Ascending aorta (tissue), 2 donors: ENCODE measurements around the gene ZNF219. TPM values are rescaled to one million over a fixed set of nuclear protein-coding genes. Genes with fewer than 3 reads are reported as not detected.

ENCODE experiments used
- DNase-seq, 2 donors: peaks; one replicate each; pipeline ENCODE4 v3.0.0-alpha.2; 2019; ENCODE audit warnings: low spot score in 2 of 2
- H3K27ac ChIP-seq, 2 donors: fragments of 200-600 bp; sonication (generic); one replicate each; pipeline ENCODE4 v1.5.1; 2016 to 2017; ENCODE audit warnings: mild to moderate bottlenecking in 1 of 2
- H3K27me3 ChIP-seq: fragments of 200-600 bp; sonication (generic); one replicate; pipeline ENCODE4 v1.5.1; 2017
- H3K36me3 ChIP-seq, 2 donors: fragments of 200-600 bp; sonication (generic); one replicate each; pipeline ENCODE4 v1.5.1; 2016
- H3K4me1 ChIP-seq, 2 donors: fragments of 200-600 bp; sonication (generic); one replicate each; pipeline ENCODE4 v1.5.1; 2016 to 2017; ENCODE audit warnings: mild to moderate bottlenecking in 1 of 2
- H3K4me3 ChIP-seq, 2 donors: fragments of 200-600 bp; sonication (generic); one replicate each; pipeline ENCODE4 v1.5.1; 2016 to 2017; ENCODE audit warnings: mild to moderate bottlenecking in 1 of 2
- H3K9me3 ChIP-seq, 2 donors: fragments of 200-600 bp; sonication (generic); one replicate each; pipeline ENCODE4 v1.5.1; 2016
- CTCF ChIP-seq, 3 experiments: fragments of 200-600 bp in 2 of 3; fragments of 450-650 bp in 1 of 3; sonication (generic) in 2 of 3; IDR thresholded peaks; one replicate each; pipeline ENCODE4 v1.5.1; 2016 to 2019; ENCODE audit warnings: antibody characterized with exemption in 3 of 3, mild to moderate bottlenecking in 1 of 3, moderate library complexity in 1 of 3
- intact Hi-C: fragments of 100-400 bp; cut with DNase I; formaldehyde crosslinking; loops from one replicate; pipeline ENCODE4 v1.15.1; 2023
- total RNA-seq: library from RNA; depleted of rRNA; stranded (reverse); fragments of >200 nt; gene quantifications from one replicate; pipeline ENCODE4 v1.1.0, GENCODE V29; 2016

ZNF219 gene
- total RNA-seq, 1 donor from 2014 or later, result 62.9 TPM

GRCh38 chr14:21069388-21070082 lies 28.9 kb downstream of the ZNF219 start:
- no peaks in the 10 kb centered on the region for H3K27me3 ChIP-seq
- peaks cover 10 to 15% of the 10 kb centered on the region in 2 donors for H3K36me3 ChIP-seq
- intact Hi-C loops, result loop anchor here (1.0 kb wide), 2 partner anchors 23 to 35 kb away; no protein-coding TSS in a partner anchor
- H3K4me3 ChIP-seq, result peak overlapping the region; percentile 68 to 83
- H3K27ac ChIP-seq, result peak overlapping the region; percentile 95 to 96
- peaks cover 11 to 25% of the 10 kb centered on the region in 2 donors for H3K4me1 ChIP-seq
- H3K9me3 ChIP-seq, result no peaks in the 10 kb centered on the region
- no peak for TF ChIP-seq CTCF (IDR thresholded peaks at IDR 0.05)
- no peak for DNase-seq

GRCh38 chr14:21068521-21069387 lies 29.7 kb downstream of the ZNF219 start:
- Histone ChIP-seq H3K9me3 (no peaks in the 10 kb centered on the region), H3K27ac (peak overlapping the region; percentile 95 to 96), H3K4me1 (peaks cover 11 to 25% of the 10 kb centered on the region in 2 donors), H3K27me3 (no peaks in the 10 kb centered on the region), H3K4me3 (peak overlapping the region; percentile 68 to 83), H3K36me3 (peaks cover 2 to 8% of the 10 kb centered on the region in 2 donors)
- intact Hi-C loops, result loop anchor here (1.0 kb wide), 2 partner anchors 24 to 36 kb away; no protein-coding TSS in a partner anchor
- DNase-seq, result peak in 1 of 2 donors; percentile 83
- peak; percentile 67 to 81 (median 68) for TF ChIP-seq CTCF (IDR thresholded peaks at IDR 0.05)

GRCh38 chr14:21066882-21067502 lies 31.5 kb downstream of the ZNF219 start:
- TF ChIP-seq CTCF (IDR thresholded peaks at IDR 0.05), result no peak
- Histone ChIP-seq H3K27me3 (no peaks in the 10 kb centered on the region), H3K9me3 (no peaks in the 10 kb centered on the region), H3K36me3 (no peaks in the 10 kb centered on the region), H3K4me3 (no peak overlapping the region), H3K4me1 (peaks cover 3 to 17% of the 10 kb centered on the region in 2 donors), H3K27ac (no peak overlapping the region)
- intact Hi-C loops, result no loop called here
- no peak for DNase-seq

- H3K4me1 ChIP-seq, result peaks cover 0 to under 1% of the 10 kb centered on the region in 2 donors
- no peak overlapping the region for H3K4me3 ChIP-seq
- no peaks in the 10 kb centered on the region for H3K27me3 ChIP-seq
- intact Hi-C loops, result no loop called here
- no peak for DNase-seq
- no peak overlapping the region for H3K27ac ChIP-seq
- H3K36me3 ChIP-seq, result no peaks in the 10 kb centered on the region
- no peak for TF ChIP-seq CTCF (IDR thresholded peaks at IDR 0.05)
- H3K9me3 ChIP-seq, result no peaks in the 10 kb centered on the region
These were observed 35.0 kb downstream of the ZNF219 start for GRCh38 chr14:21063479-21063878.

GRCh38 chr14:21061347-21061668 lies 37.1 kb downstream of the ZNF219 start:
- no peaks in the 10 kb centered on the region for H3K4me1 ChIP-seq
- intact Hi-C loops, result no loop called here

More at GRCh38 chr14:21061347-21061668, 37.1 kb downstream of the ZNF219 start:
- DNase-seq, result no peak
- TF ChIP-seq CTCF (IDR thresholded peaks at IDR 0.05), result no peak
- H3K9me3 ChIP-seq, result no peaks in the 10 kb centered on the region
- no peak overlapping the region for H3K4me3 ChIP-seq
- H3K27ac ChIP-seq, result no peak overlapping the region
- H3K36me3 ChIP-seq, result no peaks in the 10 kb centered on the region
- H3K27me3 ChIP-seq, result no peaks in the 10 kb centered on the region
